ENCODE measurements around the gene SUCNR1.
"Not testable (repeated sequence)": the region's sequence is repeated elsewhere in the genome, so short reads cannot be mapped to it uniquely, and the experiment has no call there.

The SUCNR1 gene

DNA sequence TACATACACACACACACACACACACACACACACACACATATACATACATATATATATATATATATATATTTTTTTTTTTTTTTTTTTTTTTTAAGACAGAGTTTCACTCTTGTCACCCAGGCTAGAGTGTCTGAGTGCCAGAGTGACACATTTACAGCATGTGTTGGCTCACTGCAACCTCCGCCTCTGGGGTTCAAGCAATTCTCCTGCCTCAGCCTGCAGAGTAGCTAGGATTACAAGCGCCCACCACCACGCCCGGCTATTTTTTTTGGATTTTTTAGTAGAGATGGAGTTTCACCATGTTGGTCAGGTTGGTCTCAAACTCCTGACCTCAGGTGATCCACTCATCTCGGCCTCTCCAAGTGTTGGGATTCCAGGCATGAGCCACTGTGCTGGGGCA is 636 bp downstream of the SUCNR1 start:
- DNase-seq, result not testable (repeated sequence)

DNA sequence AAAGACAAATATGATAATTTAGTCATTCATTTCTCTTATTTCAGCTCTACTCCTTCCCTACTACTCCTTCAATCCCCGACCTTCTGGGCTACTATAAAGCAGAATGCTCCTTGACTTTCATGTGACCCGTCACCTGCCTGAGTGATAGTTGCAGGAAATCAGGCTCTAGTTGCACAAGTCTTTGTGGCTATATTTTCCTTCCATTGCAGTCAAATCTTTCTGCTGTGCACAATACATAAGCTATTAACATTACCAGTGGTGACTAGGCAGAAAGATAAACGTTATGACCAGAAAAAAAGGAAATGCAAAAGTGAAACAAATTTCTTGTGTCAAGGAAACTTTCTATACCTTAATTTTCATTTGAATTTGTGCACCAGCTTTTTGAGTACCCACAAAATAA is 2.3 kb downstream of the SUCNR1 start:
- DNase-seq, result no peak

DNA sequence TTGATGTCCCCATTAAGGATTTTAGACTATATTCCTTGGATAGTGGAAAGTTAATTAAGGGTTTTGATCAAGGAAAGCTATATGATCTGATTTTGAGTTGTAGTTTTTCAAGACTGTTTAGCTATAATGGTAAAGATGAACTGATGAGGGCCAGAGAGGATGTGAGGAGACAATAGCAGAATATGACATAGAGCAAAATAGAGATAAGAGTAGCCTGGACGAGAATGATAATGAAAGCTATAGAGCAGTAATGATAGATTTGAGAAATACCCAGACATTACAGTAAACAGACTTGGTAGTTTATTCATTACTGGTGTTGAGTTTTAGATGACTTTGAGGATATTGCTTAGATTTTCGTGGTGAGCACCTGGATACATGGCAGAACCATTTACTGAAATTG is 3.8 kb downstream of the SUCNR1 start:
- no peak for DNase-seq

DNA sequence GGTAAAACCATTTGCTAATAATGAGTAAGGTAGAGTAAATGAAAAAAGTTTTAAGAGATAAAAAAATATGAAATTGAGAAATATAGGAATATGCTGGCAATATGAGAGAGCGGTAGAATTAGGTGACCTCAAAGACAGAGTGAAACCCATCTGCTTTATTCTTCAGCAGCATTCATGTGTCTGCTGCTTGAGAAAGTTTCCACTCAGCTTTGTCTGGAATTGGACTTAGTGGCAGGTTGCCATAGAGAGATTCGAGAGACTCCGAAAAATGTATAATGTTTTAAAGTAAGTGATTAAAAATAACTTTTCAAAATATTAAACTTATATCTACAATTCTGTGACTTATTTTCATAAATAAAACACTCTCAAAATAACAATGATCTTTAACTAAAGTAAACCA is 5.0 kb downstream of the SUCNR1 start:
- DNase-seq, result no peak

DNA sequence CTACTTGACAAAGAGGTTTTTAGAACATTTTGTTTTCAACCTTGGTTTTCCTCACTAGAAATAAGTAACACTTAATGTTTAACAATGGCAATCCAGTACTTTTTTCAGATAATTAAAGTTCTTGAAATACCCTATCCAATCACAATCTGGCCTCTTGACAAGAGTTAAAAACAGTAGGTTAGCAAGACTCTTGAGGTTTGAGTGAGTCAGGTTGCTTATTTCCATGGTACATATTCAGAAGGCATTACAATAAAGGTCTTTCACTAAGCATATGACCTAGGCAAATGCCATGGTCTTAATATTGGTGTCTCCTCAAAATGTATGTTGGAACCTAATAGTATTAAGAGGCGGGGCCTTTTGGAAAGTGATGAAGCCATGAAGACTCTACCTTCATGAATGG is 5.6 kb downstream of the SUCNR1 start:
- no peak for DNase-seq

DNA sequence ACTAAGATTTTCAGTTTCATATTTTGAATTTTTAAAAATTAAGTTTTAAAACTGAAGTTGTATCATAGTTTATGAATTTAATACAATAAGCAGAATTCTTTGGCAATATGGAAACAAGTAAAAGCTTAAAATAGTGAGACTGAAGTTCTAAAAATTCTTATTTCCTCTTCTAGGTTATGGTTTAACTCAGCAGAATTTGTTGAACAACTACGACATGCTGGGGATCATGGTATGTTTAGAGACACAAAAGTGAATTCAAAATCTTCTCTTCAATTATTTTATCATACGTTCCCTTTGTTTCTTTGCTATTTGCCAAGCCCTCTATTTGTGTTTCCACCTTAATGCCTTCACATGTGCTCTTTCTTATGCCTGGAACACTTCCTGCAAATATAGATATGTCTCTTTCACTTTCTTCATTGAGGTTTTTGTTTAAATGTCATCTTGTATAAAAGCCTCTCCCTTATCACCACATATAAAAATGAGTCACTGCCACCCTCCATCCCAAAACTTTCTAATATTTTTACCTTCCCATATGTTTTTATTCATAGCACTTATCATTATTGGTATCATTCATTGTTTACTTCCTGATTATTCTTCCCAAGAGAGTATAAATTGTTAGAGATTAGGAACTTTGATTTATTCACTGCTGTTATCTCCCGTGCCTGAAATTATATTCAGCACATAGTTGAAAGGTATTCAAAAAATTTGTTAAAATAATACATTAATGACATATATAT is 6.4 kb downstream of the SUCNR1 start:
- no peak for DNase-seq

DNA sequence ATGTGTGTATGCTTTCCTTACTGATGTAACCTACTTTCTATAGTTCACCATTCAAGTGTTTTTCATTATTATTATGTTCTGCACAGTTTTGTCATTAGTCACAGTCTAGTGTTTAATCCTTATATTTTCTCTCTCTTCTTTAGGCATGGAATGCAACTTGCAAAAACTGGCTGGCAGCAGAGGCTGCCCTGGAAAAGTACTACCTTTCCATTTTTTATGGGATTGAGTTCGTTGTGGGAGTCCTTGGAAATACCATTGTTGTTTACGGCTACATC is 6.9 kb downstream of the SUCNR1 start:
- DNase-seq, result no peak

DNA sequence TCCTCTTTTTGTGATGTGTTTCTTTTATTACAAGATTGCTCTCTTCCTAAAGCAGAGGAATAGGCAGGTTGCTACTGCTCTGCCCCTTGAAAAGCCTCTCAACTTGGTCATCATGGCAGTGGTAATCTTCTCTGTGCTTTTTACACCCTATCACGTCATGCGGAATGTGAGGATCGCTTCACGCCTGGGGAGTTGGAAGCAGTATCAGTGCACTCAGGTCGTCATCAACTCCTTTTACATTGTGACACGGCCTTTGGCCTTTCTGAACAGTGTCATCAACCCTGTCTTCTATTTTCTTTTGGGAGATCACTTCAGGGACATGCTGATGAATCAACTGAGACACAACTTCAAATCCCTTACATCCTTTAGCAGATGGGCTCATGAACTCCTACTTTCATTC is 7.7 kb downstream of the SUCNR1 start:
- DNase-seq, result no peak

DNA sequence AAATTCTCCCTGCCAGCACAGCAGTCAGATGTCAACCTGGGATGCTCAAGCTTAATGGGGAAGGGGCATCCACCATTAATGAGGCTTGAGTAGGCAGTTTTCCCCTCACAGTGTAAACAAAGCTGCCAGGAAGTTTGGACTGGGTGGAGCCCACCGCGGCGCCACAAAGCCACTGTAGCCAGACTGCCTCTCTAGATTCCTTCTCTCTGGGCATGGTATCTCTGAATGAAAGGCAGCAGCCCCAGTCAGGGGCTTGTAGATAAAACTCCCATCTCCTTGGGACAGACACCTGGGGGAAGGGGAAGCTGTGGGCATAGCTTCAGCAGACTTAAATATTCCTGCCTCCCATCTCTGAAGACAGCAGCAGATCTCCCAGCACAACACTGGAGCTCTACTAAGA is 12.0 kb downstream of the SUCNR1 start:
- DNase-seq, result not testable (repeated sequence)

DNA sequence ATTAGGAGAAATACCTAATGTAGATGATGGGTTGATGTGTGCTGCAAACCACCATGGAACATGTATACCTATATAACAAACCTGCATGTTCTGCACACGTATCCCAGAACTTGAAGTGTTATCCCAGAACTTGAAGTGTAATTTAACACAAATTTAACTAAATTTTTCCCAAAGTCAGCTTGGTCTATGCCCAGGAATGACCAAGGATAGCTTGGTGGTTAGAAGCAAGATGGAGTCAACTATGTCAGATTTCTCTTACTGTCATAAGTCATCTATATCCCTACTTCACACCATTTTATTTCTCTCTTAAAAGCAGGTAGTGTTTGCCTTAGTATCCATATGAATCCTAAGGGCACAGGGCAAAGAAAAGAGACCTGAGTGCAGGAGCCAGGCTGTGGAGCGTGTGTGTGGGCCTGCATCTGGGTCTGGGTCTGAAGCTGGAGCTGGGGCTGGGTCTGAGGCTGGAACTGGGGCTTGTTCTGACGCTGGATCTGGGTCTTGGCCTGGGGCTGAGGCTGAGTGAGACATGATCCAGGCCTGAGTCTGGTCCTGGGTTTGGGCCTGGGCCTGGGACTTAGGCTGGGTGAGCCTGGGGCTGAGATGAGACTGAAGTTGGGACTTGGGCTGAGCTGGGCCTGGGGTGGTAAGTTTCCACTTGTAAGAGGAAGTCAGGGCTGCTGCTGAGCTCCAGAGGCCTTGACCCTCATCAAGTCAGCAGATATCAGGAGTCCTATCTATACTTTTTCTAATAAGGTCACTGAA is 14.2 kb downstream of the SUCNR1 start:
- DNase-seq, result not testable (repeated sequence)

DNA sequence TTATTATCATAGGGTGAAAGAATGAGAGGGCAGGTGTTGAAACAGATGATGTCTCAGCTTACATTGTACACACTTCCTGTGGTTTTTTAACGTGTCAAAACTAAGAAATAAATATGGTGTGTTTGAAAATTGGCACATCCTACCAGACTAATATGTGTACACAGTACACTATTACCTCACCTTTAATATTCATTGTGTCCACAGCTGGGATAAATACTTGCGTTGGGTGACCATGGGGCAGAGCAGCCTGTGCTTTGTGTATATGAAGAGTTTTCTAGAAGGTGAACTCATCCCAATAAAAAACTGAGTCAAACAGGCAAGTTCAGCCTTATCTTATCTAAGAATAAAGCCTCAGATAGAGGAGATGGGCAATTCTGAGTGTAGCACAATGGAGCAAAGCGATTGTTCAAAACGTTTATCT is 17.3 kb downstream of the SUCNR1 start:
- DNase-seq, result peak; percentile 4

DNA sequence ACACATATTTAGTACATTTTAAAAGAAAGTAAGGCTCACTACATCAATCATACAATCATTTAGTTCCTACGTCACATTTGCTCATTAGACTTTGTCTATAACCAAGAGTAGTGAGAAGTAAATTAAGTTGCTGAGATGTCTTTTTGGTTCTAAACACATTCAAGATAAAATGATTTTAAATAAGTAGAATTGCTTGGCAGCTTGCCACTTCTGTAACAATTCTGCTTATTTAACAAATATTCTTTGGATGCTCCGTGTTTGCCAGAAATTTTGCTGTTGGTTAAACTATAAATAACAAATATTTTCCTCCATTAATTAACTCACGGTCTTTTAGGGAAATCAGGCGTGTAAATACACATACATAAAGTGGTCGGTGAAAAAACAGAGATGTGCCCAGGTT is 18.3 kb downstream of the SUCNR1 start:
- no peak for DNase-seq

DNA sequence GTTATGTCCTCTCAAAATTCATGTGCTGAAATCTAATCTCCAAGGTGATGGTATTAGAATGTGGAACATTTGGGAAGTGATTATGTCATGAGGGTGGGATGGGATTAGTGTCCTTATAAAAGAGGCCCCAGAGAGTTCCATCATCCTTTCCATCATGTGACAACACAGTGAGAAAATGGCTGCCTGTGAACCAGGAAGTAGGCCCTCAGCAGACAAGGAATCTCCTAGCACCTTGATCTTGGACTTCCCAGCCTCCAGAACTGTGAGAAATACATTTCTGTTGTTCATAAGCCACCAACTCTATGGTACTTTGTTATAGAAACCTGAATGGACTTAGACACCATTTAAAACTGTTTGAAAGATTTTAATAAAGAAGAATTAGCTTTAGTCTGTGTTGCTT is 20.8 kb downstream of the SUCNR1 start:
- no peak for DNase-seq

DNA sequence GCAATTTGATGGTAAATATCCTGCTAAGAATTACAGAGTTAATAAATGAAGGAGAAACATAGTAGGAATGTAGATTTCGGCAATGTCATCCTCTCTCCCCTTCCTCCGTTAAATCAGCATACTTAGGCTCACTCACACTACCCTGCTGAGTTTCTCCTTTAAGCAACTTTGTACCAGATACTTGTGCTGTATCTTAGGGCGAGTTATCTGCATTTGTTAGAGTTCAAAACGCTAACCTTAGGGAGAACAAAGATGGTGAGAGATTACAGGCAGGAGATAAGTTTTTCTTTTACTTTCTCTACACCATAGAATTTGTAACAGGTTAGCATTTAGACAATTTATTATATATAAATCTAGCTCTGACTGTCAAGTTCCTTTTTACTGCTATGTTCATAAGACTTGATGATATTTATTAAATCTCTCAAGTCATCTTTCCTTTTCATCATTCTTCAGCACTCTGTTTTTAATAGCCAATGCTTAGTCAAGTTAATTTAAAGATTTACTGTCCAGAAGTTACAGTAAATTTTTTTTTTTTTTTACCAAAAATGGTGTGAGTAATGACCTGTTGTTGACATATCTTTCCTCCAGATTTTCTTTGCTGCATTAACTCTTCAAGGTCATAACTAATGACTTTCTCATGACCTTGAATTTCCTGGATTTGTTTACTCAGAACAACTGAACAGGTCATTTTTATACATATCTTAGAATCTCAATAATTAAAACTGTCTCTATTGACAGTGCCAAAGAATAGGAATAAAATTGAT is 22.2 kb downstream of the SUCNR1 start:
- no peak for DNase-seq

DNA sequence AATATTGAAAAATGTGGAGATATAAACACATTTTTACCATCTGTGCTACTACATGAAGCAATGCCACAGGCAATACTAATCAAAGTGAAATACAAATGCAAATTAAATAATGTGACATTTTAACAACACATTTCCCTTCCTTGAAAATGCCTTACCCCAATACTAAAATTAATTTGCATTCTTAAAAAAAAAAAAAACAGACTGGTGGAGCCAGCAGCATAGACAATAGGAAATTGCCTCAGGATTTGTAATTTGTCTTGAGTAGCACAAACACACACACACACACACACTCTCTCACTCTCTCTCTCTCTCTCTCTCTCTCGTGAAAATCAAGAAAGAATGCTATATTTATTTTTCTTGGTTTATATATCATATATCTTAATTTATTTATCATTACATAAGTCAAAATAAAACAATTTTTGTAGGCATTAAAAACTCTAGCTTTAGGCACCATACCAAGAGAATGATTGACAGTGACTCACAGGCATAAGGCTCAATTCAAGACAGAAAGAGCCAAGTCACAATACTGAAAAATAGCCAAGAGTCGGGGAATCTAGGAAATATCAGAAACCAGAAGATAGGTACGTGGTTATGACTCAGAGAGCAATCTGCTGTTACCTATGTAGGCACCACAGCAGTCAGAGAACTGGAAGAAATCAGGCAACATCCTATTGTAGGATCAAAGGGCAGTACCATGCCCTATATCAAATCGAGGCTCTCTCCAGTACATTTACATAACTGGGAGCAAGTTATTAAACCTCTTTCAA is 23.0 kb downstream of the SUCNR1 start:
- DNase-seq, result no peak

DNA sequence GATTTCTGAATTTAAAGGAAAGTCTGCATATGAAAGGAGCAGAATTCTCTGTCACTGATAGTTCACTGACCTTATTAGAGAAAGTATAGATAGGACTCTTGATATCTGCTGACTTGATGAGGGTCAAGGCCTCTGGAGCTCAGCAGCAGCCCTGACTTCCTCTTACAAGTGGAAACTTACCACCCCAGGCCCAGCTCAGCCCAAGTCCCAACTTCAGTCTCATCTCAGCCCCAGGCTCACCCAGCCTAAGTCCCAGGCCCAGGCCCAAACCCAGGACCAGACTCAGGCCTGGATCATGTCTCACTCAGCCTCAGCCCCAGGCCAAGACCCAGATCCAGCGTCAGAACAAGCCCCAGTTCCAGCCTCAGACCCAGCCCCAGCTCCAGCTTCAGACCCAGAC is 24.7 kb downstream of the SUCNR1 start:
- not testable (repeated sequence) for DNase-seq

DNA sequence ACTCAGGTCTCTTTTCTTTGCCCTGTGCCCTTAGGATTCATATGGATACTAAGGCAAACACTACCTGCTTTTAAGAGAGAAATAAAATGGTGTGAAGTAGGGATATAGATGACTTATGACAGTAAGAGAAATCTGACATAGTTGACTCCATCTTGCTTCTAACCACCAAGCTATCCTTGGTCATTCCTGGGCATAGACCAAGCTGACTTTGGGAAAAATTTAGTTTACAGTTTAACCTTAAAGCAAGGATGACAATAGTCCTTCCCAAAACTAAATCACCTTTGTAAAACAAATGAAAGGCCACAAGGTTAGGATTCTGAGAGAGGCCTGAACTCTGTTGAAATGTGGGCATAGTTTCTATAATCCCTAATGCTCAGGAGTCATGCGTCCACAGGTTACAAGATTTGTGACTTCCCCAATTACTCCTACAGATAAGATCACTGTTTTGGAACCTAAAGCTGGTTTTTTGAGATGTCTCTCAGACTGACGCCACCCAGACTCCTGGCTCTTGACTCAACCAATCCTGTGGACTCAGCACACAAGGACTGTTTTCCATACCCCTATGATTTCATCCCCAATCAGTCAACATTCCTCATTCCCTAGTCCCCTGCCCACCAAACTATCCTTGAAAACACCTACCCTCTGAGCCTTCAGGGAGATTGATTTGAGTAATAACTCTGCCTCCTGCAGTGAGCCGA is 25.3 kb downstream of the SUCNR1 start:
- DNase-seq, result not testable (repeated sequence)

DNA sequence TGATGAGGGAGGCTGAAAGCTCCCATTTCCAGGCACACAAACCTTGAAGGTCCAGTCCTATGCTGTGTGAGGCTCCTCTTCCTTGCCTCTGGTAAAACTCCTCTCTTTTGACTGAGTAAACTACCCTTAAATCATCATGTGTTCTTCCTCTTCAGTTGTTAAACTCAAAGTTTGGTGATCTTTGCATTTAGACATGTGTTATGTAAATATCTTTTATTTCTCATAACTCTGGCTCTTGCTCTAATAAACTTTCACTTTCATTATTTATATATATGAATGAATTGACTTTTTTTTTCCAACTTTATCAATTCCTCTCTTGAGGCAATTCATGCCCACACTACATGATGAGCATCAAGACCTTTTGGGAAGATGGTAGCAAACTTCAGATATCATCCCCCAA is 26.6 kb downstream of the SUCNR1 start:
- no peak for DNase-seq

DNA sequence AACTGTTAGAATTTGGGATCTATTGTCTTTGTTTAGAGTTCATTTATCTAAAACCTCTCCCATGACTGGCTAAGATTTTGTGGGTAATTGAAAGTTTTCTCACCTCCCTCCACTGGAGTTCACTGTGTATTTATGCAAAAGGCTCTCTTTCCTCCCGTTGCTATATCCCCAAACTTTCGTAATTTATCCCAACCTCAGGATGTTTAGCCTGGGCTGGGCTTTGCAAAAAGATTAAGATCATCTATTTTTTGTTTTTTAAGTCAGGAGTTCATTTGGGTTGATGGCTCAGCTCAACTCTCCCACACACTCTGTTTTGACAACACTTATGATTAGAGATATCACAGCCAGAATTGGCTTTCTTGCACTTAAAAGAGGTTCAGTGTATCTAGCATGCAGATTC is 27.0 kb downstream of the SUCNR1 start:
- DNase-seq, result no peak

DNA sequence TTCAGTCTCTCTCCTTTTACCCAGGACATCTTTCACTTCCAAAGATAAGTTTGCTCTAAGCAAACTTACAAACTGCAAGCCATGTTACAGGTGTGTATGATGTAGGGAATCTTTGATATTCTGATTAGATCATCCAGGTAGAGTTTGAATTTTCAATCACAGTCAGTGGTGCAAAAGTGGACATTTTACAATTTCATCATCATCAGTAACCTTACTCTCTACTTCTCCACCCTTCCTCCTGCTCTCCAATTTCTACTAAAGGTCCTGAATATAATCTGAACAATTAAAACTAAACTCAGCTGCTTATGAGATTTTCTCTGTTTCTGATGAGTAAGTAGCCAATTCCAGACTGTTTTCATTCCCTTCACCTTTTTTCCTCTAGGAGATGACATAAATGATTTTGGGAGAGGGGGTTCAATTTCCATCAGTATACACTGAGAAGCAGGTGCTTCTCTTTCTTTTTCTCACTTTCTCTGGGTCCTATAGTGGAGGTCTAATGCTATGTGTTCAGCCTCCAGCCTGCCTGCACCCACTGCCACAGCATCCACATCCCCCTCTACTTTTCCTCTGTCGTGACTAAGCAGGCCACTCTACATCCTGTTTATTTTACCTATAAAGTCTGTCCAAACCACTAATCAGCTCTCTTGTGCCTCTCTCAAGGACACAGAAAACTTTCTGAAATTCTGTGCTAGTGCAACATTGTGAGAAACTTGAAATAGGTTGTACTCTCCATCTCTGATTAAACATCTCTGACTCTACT is 27.6 kb downstream of the SUCNR1 start:
- no peak for DNase-seq

DNA sequence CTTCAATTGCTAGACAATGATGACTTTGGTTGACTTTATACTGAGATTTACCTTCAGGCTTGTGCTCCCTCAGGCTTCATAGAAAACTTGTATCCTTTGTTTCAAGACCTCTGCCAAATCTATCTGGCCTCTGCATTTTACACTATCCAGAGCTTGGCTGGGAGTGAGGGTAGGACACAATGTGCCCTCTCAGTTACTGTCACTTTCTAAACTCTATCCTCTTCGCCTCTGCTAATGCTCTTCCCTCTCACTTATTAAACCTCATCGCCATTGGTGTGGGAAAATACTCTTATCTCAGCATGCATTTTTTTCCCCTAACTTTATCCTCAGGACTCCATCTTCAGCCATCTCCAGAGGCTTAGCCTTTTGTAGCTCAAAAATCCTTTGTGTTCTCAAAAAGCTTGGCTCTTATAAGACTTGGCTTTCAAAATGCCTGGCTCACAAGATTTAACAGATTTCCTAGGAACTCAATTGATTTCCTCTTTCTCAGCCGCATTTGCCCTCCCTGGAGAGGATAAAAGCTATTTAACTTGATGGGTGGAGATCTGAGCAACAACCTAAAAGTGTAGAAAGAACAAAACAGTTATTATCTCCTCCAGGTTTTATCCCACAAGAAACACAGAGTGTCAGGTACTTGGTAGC is 28.3 kb downstream of the SUCNR1 start:
- DNase-seq, result no peak

All from CD4-positive, alpha-beta T cell treated with Interleukin-12 subunit alpha and Interleukin-12 subunit beta, for 1 hour (primary cell).